Right atrium auricular region (tissue), 2 donors: Measurements from ENCODE around the gene KLK3. TPM values are rescaled to one million over a fixed set of nuclear protein-coding genes. Genes with fewer than 3 reads are reported as not detected.
"Not testable (repeated sequence)": the region's sequence is repeated elsewhere in the genome, so short reads cannot be mapped to it uniquely, and the experiment has no call there.

Experiments
- DNase-seq: peaks from one replicate; pipeline ENCODE4 v3.0.0-alpha.2; 2019; ENCODE audit warnings: low spot score
- H3K27ac ChIP-seq, 2 donors: fragments of 200-600 bp; sonication (generic); 1 replicate in 1 of 2; 2 replicates in 1 of 2; pipeline ENCODE4 v1.5.1; 2016 to 2019
- H3K27me3 ChIP-seq, 2 donors: fragments of 200-600 bp; sonication (generic); one replicate each; pipeline versions ENCODE4 v1.5.1 to v1.6.0; 2017 to 2019
- H3K36me3 ChIP-seq: fragments of 200-600 bp; sonication (generic); one replicate; pipeline ENCODE4 v1.5.1; 2016
- H3K4me1 ChIP-seq, 2 donors: fragments of 200-600 bp; sonication (generic); one replicate each; pipeline versions ENCODE4 v1.5.1 to v1.6.0; 2017 to 2019
- H3K4me3 ChIP-seq, 2 donors: fragments of 200-600 bp; sonication (generic); 1 replicate in 1 of 2; 2 replicates in 1 of 2; pipeline ENCODE4 v1.5.1; 2017 to 2019; ENCODE audit warnings: mild to moderate bottlenecking in 1 of 2, moderate library complexity in 1 of 2
- H3K9me3 ChIP-seq, 2 donors: fragments of 200-600 bp; sonication (generic); one replicate each; pipeline ENCODE4 v1.5.1; 2019
- CTCF ChIP-seq, 2 donors: fragments of 200-600 bp; sonication (generic); IDR thresholded peaks; one replicate each; pipeline ENCODE4 v1.5.1; 2019; ENCODE audit warnings: antibody characterized with exemption in 2 of 2
- total RNA-seq, 2 donors: library from RNA; depleted of rRNA; stranded (reverse); fragments of >200 nt; gene quantifications; one replicate each; pipeline ENCODE4 v1.1.0, GENCODE V29; 2016

The KLK3 gene
- total RNA-seq, 2 donors from 2014 or later = not detected

- no peak for DNase-seq
- H3K36me3 ChIP-seq = no peaks in the 10 kb centered on the region
- H3K27me3 ChIP-seq = no peaks in the 10 kb centered on the region
- H3K27ac ChIP-seq = no peak overlapping the region
- no peak for TF ChIP-seq CTCF (IDR thresholded peaks at IDR 0.05)
- H3K9me3 ChIP-seq = no peaks in the 10 kb centered on the region
- H3K4me3 ChIP-seq = no peak overlapping the region
- no peaks in the 10 kb centered on the region for H3K4me1 ChIP-seq
These were observed 38.5 kb downstream of the KLK3 start for GRCh38 chr19:50893047-50893736.

- no peak for DNase-seq
- Histone ChIP-seq H3K9me3 (no peaks in the 10 kb centered on the region), H3K36me3 (no peaks in the 10 kb centered on the region), H3K4me3 (no peak overlapping the region), H3K27me3 (no peaks in the 10 kb centered on the region), H3K27ac (no peak overlapping the region), H3K4me1 (no peaks in the 10 kb centered on the region)
- TF ChIP-seq CTCF (IDR thresholded peaks at IDR 0.05) = no peak
These were observed 40.0 kb downstream of the KLK3 start for GRCh38 chr19:50894478-50895356.

- H3K4me1 ChIP-seq, H3K9me3 ChIP-seq, H3K27ac ChIP-seq, H3K27me3 ChIP-seq, DNase-seq, H3K36me3 ChIP-seq, H3K4me3 ChIP-seq: not testable (repeated sequence)
These were observed 41.4 kb downstream of the KLK3 start for GRCh38 chr19:50896089-50896590.

GRCh38 chr19:50896591-50897190 is 42.0 kb downstream of the KLK3 start:
- H3K4me3 ChIP-seq = no peak overlapping the region
- no peak overlapping the region for H3K27ac ChIP-seq
- DNase-seq = no peak
- no peaks in the 10 kb centered on the region for H3K27me3 ChIP-seq
- H3K36me3 ChIP-seq = no peaks in the 10 kb centered on the region
- TF ChIP-seq CTCF (IDR thresholded peaks at IDR 0.05) = no peak
- no peaks in the 10 kb centered on the region for H3K4me1 ChIP-seq
- H3K9me3 ChIP-seq = no peaks in the 10 kb centered on the region

GRCh38 chr19:50897191-50897607 is 42.5 kb downstream of the KLK3 start:
- no peaks in the 10 kb centered on the region for H3K27me3 ChIP-seq
- H3K36me3 ChIP-seq = no peaks in the 10 kb centered on the region
- H3K4me1 ChIP-seq = no peaks in the 10 kb centered on the region
- TF ChIP-seq CTCF (IDR thresholded peaks at IDR 0.05) = no peak
- no peak for DNase-seq
- no peak overlapping the region for H3K4me3 ChIP-seq
- H3K27ac ChIP-seq = no peak overlapping the region
- no peaks in the 10 kb centered on the region for H3K9me3 ChIP-seq

- no peak for DNase-seq
- Histone ChIP-seq H3K4me1 (no peaks in the 10 kb centered on the region), H3K4me3 (no peak overlapping the region), H3K27me3 (no peaks in the 10 kb centered on the region), H3K27ac (no peak overlapping the region), H3K36me3 (no peaks in the 10 kb centered on the region), H3K9me3 (no peaks in the 10 kb centered on the region)
- TF ChIP-seq CTCF (IDR thresholded peaks at IDR 0.05) = no peak
These were observed 42.9 kb downstream of the KLK3 start for GRCh38 chr19:50897612-50898011.
